ENCODE data around the gene GRIA1. TPM values are rescaled to one million over a fixed set of nuclear protein-coding genes. Genes with fewer than 3 reads are reported as not detected.

GRIA1 gene
- total and polyA plus RNA-seq, 8 donors = 2.9 to 20.2 (median 11.2) TPM

GRCh38 chr5:153654504-153655200, 164.2 kb downstream of the GRIA1 start:
- no peaks in the 10 kb centered on the region for H3K27me3 ChIP-seq
- no peak overlapping the region for H3K4me3 ChIP-seq
- no peak for ATAC-seq
- DNase-seq = no peak
- peaks cover 0 to 3% of the 10 kb centered on the region in 2 donors for H3K4me1 ChIP-seq
- intact Hi-C loops (cut with DNase I) = no loop called here
- no peak overlapping the region for H3K27ac ChIP-seq
- H3K9me3 ChIP-seq = no peaks in the 10 kb centered on the region
- no peaks in the 10 kb centered on the region for H3K36me3 ChIP-seq
- TF ChIP-seq, protein P1, sequence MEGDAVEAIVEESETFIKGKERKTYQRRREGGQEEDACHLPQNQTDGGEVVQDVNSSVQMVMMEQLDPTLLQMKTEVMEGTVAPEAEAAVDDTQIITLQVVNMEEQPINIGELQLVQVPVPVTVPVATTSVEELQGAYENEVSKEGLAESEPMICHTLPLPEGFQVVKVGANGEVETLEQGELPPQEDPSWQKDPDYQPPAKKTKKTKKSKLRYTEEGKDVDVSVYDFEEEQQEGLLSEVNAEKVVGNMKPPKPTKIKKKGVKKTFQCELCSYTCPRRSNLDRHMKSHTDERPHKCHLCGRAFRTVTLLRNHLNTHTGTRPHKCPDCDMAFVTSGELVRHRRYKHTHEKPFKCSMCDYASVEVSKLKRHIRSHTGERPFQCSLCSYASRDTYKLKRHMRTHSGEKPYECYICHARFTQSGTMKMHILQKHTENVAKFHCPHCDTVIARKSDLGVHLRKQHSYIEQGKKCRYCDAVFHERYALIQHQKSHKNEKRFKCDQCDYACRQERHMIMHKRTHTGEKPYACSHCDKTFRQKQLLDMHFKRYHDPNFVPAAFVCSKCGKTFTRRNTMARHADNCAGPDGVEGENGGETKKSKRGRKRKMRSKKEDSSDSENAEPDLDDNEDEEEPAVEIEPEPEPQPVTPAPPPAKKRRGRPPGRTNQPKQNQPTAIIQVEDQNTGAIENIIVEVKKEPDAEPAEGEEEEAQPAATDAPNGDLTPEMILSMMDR (IDR thresholded peaks at IDR 0.05) = no peak

DNA sequence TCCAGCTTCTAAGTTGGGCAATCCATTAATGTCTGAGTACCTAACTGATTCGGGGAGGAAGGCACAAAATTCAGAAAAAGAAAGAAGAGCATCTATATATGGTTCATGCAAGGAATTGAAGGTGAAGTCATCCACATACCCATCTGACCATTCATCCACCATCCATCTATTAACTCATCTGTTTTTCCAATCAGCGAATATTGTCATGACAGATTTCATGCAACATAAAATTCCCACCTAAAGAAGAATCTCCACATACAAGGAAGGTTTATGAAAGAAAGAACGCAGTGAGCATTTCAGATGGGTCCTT, 164.7 kb downstream of the GRIA1 start:
- Histone ChIP-seq H3K9me3 (no peaks in the 10 kb centered on the region), H3K27ac (no peak overlapping the region), H3K4me3 (no peak overlapping the region), H3K27me3 (no peaks in the 10 kb centered on the region), H3K36me3 (no peaks in the 10 kb centered on the region), H3K4me1 (peaks cover 0 to 3% of the 10 kb centered on the region in 2 donors)
- DNase-seq (no peak), ATAC-seq (no peak)
- TF ChIP-seq, protein P1 (IDR thresholded peaks at IDR 0.05) = no peak
- intact Hi-C loops (cut with DNase I) = no loop called here

DNA sequence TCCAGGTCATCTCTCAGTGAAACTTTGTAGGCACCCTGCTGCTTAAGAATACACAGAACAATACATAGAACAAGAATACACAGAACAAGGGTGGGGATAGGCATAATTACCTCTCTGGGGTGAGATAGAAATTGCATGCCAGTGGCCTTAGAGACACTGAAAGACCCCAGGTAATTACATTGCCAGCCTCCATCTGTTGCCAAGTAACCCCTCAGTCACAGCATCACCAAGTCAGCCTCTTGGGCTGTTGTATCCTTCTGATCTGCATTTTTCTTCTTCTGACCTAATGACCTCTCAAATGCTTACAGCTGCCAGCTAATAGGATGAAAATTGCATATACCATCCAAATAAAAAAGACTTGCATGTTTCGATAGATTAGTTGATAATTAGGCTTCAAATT, 167.7 kb downstream of the GRIA1 start:
- Histone ChIP-seq H3K27me3 (no peaks in the 10 kb centered on the region), H3K9me3 (no peaks in the 10 kb centered on the region), H3K36me3 (no peaks in the 10 kb centered on the region), H3K4me3 (no peak overlapping the region), H3K27ac (no peak overlapping the region), H3K4me1 (peaks cover 0 to 3% of the 10 kb centered on the region in 2 donors)
- TF ChIP-seq, protein P1 (IDR thresholded peaks at IDR 0.05) = no peak
- ATAC-seq = no peak
- intact Hi-C loops (cut with DNase I) = no loop called here
- DNase-seq = no peak

DNA sequence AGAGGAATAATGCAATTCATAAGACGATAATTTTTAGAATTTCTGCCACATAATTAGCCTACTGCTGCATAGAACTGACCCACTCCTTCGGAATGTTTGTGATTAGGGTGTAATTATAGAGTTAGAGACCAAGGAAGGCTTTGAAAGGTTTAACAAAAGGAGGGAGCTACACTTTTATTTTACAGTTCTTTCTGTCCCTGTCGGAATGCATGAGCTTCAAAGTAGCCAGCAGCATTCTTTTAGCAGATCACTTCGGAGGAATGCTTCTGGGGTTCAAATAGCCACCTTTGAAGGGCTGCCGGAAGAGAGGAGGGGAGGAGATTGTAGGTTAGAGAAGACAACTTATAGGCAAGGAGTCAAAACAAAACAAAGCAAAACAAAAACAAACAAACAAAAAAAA, 168.1 kb downstream of the GRIA1 start:
- TF ChIP-seq, protein P1 (IDR thresholded peaks at IDR 0.05) = no peak
- intact Hi-C loops (cut with DNase I) = no loop called here
- Histone ChIP-seq H3K27me3 (no peaks in the 10 kb centered on the region), H3K27ac (no peak overlapping the region), H3K4me3 (no peak overlapping the region), H3K4me1 (peaks cover 0 to 3% of the 10 kb centered on the region in 2 donors), H3K36me3 (no peaks in the 10 kb centered on the region), H3K9me3 (no peaks in the 10 kb centered on the region)
- DNase-seq = no peak
- ATAC-seq = no peak

DNA sequence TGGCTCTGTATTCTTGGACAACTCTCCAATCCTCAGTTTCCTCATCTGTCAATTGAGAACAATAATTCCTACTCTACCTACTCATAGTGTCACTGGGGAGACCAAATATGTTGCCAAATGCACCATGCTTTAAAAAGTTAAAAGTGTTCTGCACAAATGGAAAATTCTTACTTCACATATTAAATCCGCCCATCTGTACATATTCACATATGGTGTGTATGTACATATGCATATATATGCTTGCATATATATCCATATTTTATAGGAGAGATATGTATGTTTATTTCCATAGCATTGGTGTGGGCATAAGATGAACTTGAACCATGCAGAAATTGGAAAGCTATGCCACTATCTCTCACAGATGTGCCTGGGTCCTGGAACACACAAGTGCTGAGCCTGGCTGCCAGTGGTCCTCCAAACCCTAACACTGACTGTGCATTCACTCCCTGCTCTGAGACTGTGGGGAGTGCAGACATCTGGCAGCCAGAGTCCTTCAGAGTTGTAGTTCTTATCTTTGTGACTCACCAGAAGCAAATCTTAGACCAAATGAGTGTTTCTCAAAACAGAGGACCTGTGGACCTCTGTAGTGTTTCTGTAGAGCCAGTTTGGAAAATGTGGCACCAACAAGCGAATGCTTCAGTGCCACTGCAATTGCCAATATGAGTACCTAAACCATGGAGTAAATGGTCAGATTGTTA, 168.7 kb downstream of the GRIA1 start:
- TF ChIP-seq, protein P1 (IDR thresholded peaks at IDR 0.05) = no peak
- H3K4me3 ChIP-seq = no peak overlapping the region
- H3K9me3 ChIP-seq = no peaks in the 10 kb centered on the region
- DNase-seq (no peak), ATAC-seq (peak; percentile 74)
- H3K27me3 ChIP-seq = no peaks in the 10 kb centered on the region
- no peaks in the 10 kb centered on the region for H3K36me3 ChIP-seq
- peaks cover 0 to 3% of the 10 kb centered on the region in 2 donors for H3K4me1 ChIP-seq
- no peak overlapping the region for H3K27ac ChIP-seq
- intact Hi-C loops (cut with DNase I) = no loop called here
